Middle frontal gyrus (tissue), 1 donor: Measurements from ENCODE around the gene HABP2.

Source experiments
- DNase-seq: peaks from one replicate; pipeline ENCODE4 v3.0.0-alpha.2; 2015; ENCODE audit warnings: low spot score; ENCODE audit errors: extremely low spot score

The HABP2 gene

DNA sequence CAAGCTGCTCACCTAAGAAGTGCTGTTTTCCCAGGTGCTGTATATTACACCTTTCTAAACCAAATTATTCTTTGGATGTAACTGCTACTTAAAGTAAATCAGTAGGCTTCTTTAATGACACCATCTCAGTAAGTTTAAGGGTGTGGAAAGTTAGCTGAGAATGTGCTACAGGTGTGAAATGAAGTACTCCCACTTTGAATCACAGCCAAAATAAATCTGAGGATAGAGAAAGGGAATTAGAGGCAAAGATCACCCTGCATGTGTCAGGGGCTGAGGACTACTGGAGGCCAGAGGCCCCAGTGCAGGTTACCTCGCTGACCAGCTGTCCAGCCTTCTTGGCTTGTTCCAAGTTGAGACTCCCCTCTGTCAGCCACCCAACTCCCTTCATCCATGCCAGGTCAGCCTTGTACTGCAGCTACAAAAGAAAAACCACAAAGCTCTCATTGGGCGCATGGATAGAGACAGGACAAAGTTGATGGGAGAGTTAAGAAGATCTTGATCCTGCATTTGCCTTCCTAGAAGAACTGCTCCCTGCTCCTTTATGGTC is 75.8 kb downstream of the HABP2 start:
- DNase-seq = no peak

DNA sequence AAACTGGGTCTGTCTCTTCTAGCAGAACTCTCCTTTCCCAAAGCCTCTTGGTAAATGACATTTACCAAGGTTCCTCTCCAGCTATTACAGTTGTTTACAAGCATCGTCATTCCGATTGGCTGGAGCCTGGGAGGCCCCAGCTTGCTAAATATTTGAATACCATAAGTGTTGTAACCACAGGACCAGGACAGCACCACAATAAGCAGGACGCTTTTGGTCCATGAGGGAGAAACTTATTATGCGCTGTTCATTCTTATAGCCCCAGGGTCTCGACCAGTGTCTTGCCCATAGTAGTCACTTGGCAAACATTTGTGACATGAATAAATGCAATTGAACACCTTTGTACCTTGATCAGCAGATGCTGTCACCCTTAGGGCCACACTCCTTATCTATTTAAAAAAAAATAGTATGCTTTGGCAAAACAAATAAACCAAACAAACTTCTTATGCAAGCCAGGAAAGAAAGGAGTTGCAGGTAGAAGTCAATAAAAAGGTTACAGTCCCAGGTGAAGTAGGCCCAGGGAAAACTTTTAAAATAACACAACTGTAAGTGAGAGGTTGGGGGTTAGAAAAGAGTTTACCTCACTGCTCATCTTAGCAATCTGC is 78.2 kb downstream of the HABP2 start:
- no peak for DNase-seq

DNA sequence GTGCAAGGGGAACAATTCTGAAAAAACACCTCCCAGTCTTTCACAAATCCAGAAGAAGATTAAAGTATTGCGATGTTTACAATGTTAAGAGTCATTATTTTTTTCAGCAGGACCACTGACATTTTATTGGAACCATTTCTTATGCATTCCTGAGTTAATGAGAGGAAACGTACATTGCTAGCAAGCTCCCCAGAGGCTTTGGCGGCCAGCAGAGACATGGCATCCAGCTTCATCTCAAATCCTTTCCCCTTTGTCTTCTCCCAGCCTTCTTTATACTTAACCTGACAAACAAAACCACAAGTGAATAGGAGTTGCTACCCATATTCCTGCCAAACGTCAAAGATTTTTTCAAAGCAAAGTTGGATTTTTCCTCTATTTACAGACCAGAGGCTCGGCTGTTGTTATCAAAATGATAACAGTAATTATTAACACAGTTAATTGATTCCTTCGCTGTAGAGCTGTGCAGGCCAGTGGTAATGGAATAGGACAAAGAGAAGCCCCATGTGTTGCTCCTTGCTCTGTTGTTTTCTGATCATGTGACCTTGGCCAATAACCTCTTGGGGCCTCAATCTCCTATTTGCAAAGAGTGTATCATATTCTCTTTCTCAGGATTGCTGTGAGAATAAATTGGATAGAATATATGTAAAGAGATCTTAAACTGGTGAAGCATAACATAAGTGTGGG is 79.0 kb downstream of the HABP2 start:
- no peak for DNase-seq
